HG02938 (cell line): ENCODE data around the gene GRAP2.
"Not testable (repeated sequence)": the region's sequence is repeated elsewhere in the genome, so short reads cannot be mapped to it uniquely, and the experiment has no call there.

Experiments
- ATAC-seq: cut with Tn5 transposase; IDR thresholded peaks from one replicate; pipeline ENCODE4 v1.9.1; 2021; ENCODE audit warnings: mild to moderate bottlenecking, moderate library complexity; ENCODE audit not compliant: unreplicated experiment

Gene GRAP2

GRCh38 chr22:39942439-39943230 lies 41.8 kb downstream of the GRAP2 start:
- ATAC-seq: no peak

GRCh38 chr22:39943337-39943736 lies 42.5 kb downstream of the GRAP2 start:
- ATAC-seq: no peak

- no peak for ATAC-seq
Measured at GRCh38 chr22:39943953-39944872, 43.3 kb downstream of the GRAP2 start.

- ATAC-seq: no peak
Measured at GRCh38 chr22:39946126-39946502, 45.2 kb downstream of the GRAP2 start.

- no peak for ATAC-seq
Measured at GRCh38 chr22:39946503-39947219, 45.8 kb downstream of the GRAP2 start.

GRCh38 chr22:39947220-39948216 lies 46.6 kb downstream of the GRAP2 start:
- ATAC-seq: no peak

GRCh38 chr22:39949964-39950737 lies 49.3 kb downstream of the GRAP2 start:
- no peak for ATAC-seq

GRCh38 chr22:39951603-39952293 lies 50.9 kb downstream of the GRAP2 start:
- ATAC-seq: not testable (repeated sequence)

- ATAC-seq: no peak
Measured at GRCh38 chr22:39952347-39952746, 51.5 kb downstream of the GRAP2 start.

GRCh38 chr22:39953101-39953500 lies 52.2 kb downstream of the GRAP2 start:
- no peak for ATAC-seq

GRCh38 chr22:39954584-39955055 lies 53.7 kb downstream of the GRAP2 start:
- no peak for ATAC-seq

GRCh38 chr22:39955675-39956074 lies 54.8 kb downstream of the GRAP2 start:
- no peak for ATAC-seq

GRCh38 chr22:39956932-39957664 lies 56.2 kb downstream of the GRAP2 start:
- ATAC-seq: no peak

- ATAC-seq: no peak
Measured at GRCh38 chr22:39958009-39958711, 57.3 kb downstream of the GRAP2 start.

GRCh38 chr22:39958949-39959639 lies 58.2 kb downstream of the GRAP2 start:
- ATAC-seq: no peak

GRCh38 chr22:39959640-39960447 lies 59.0 kb downstream of the GRAP2 start, which contains the start of gene TMA7B:
TSS of gene TMA7B (plus strand) at chr22:39960397. CDS start at chr22:39964375, 3,978 bp downstream.
- ATAC-seq: no peak
